Adipose tissue (tissue), 3 donors: ENCODE measurements around the gene GAST. TPM values are rescaled to one million over a fixed set of nuclear protein-coding genes. Genes with fewer than 3 reads are reported as not detected.
"Not testable (repeated sequence)": the region's sequence is repeated elsewhere in the genome, so short reads cannot be mapped to it uniquely, and the experiment has no call there.

Experiments
- H3K27ac ChIP-seq: one replicate; pipeline ENCODE4 v1.5.1; 2013; ENCODE audit warnings: low read depth, low read length
- WGBS, 3 donors: extraction: QIAGEN DNeasy Blood & Tissue Kit; methylation state at CpG; one replicate each; pipeline ENCODE4 v1.1.7; 2013; 5-methylcytosine and 5-hydroxymethylcytosine counted together
- polyA plus RNA-seq, 3 donors: library from polyadenylated mRNA; stranded (reverse); fragments of 200-250 nt; gene quantifications; one replicate each; pipeline ENCODE4 v1.2.3, GENCODE V29; 2013
- donor health status: healthy with polysubstance abuse.
- donor health status: Bipolar disorder and iron deficiency.
- donor health status: healthy.

The GAST gene
- 1 to 10 TPM in 1 of 3 donors, not detected in 2; 2.4 TPM for polyA plus RNA-seq

- WGBS, 3 donors: 88 to 89% (median 88%) methylated on average over 12 of the region's 12 CpGs
- H3K27ac ChIP-seq: no peak within 1 kb of the TSS
Measured at GRCh38 chr17:41711669-41712400, at the start of gene GAST. Gene GAST, plus strand, starts transcription at chr17:41712331. Its CDS starts 3,106 bp downstream, at chr17:41715437.

- WGBS, 3 donors: 66 to 70% (median 69%) methylated on average over 8 of the region's 8 CpGs
- no peak overlapping the region for H3K27ac ChIP-seq
Measured at GRCh38 chr17:41663451-41664171, 48.5 kb upstream of the GAST start.

- 82 to 88% (median 88%) methylated on average over 2 of the region's 2 CpGs for WGBS, 3 donors
- H3K27ac ChIP-seq: no peak overlapping the region
Measured at GRCh38 chr17:41664172-41664457, 48.0 kb upstream of the GAST start.

GRCh38 chr17:41664587-41665565 lies 47.3 kb upstream of the GAST start:
- H3K27ac ChIP-seq: no peak overlapping the region
- 43 to 51% (median 43%) methylated on average over 13 to 15 of the region's 15 CpGs for WGBS, 3 donors

- 2% methylated on average over 38 to 39 of the region's 39 CpGs for WGBS, 3 donors
Measured at GRCh38 chr17:41665566-41666236, 46.4 kb upstream of the GAST start.

GRCh38 chr17:41666237-41666641 lies 45.9 kb upstream of the GAST start:
- no peak overlapping the region for H3K27ac ChIP-seq
- 2 to 4% (median 4%) methylated on average over 11 of the region's 11 CpGs for WGBS, 3 donors

More at GRCh38 chr17:41665566-41666236, 46.4 kb upstream of the GAST start:
- no peak overlapping the region for H3K27ac ChIP-seq

GRCh38 chr17:41666708-41667279 lies 45.3 kb upstream of the GAST start:
- H3K27ac ChIP-seq: no peak overlapping the region
- 0 to 2% (median 1%) methylated on average over 22 to 23 of the region's 23 CpGs for WGBS, 3 donors

GRCh38 chr17:41667280-41668041 lies 44.7 kb upstream of the GAST start:
- H3K27ac ChIP-seq: no peak overlapping the region
- WGBS, 3 donors: 40 to 54% (median 45%) methylated on average over 23 of the region's 23 CpGs

- no peak overlapping the region for H3K27ac ChIP-seq
- 91 to 94% (median 92%) methylated on average over 7 of the region's 7 CpGs for whole genome bisulfite sequencing, 3 donors
Measured at GRCh38 chr17:41672153-41672552, 40.0 kb upstream of the GAST start.

- 64 to 86% (median 85%) methylated on average over 7 of the region's 7 CpGs for WGBS, 3 donors
- not testable (repeated sequence) for H3K27ac ChIP-seq
Measured at GRCh38 chr17:41675157-41676057, 36.7 kb upstream of the GAST start.

- no peak overlapping the region for H3K27ac ChIP-seq
- WGBS, 3 donors: 49 to 90% (median 77%) methylated on average over 3 of the region's 3 CpGs
Measured at GRCh38 chr17:41676058-41676419, 36.1 kb upstream of the GAST start.

GRCh38 chr17:41678411-41678906 lies 33.7 kb upstream of the GAST start:
- WGBS, 3 donors: 80 to 88% (median 83%) methylated on average over 2 of the region's 2 CpGs
- H3K27ac ChIP-seq: no peak overlapping the region

- no peak overlapping the region for H3K27ac ChIP-seq
- WGBS, 3 donors: 17 to 41% (median 21%) methylated on average over 6 of the region's 6 CpGs
Measured at GRCh38 chr17:41678907-41679739, 33.0 kb upstream of the GAST start.

GRCh38 chr17:41679740-41680425 lies 32.2 kb upstream of the GAST start:
- WGBS, 3 donors: 71 to 77% (median 75%) methylated on average over 5 of the region's 5 CpGs
- no peak overlapping the region for H3K27ac ChIP-seq
